SK-N-SH treated with all-trans-retinoic acid at 6 μM for 48 hours (cell line): ENCODE results near the gene NDFIP1.

ENCODE experiments used
- ATAC-seq: fragments of 200-7000 bp; cut with Tn5 transposase; 3 replicates; pipeline ENCODE4 v1.9.1; 2020; ENCODE audit warnings: mild to moderate bottlenecking, moderate library complexity
- ARNTL ChIP-seq: fragments of 450-650 bp; formaldehyde crosslinking; IDR thresholded peaks from 2 replicates; pipeline ENCODE4 v1.5.0; 2020; ENCODE audit warnings: low read depth, mild to moderate bottlenecking, moderate library complexity, borderline replicate concordance
- BACH2 ChIP-seq: fragments of 250-450 bp; sonication (Bioruptor Pico); IDR thresholded peaks from 2 replicates; pipeline ENCODE4 v1.9.0; 2021; ENCODE audit warnings: mild to moderate bottlenecking, borderline replicate concordance
- CREB5 ChIP-seq: fragments of 250-450 bp; sonication (Bioruptor Pico); IDR thresholded peaks from 2 replicates; pipeline ENCODE4 v1.5.1; 2020; ENCODE audit warnings: low read depth, mild to moderate bottlenecking, moderate library complexity
- CSDC2 ChIP-seq: fragments of 250-450 bp; sonication (Bioruptor Pico); IDR thresholded peaks from 2 replicates; pipeline ENCODE4 v1.5.0; 2020; ENCODE audit warnings: mild to moderate bottlenecking, moderate library complexity
- CSRNP3 ChIP-seq: fragments of 250-450 bp; sonication (Bioruptor Pico); IDR thresholded peaks from 2 replicates; pipeline ENCODE4 v1.5.1; 2021; ENCODE audit warnings: mild to moderate bottlenecking, moderate library complexity
- ESRRG ChIP-seq: fragments of 250-450 bp; sonication (Bioruptor Pico); IDR thresholded peaks from 2 replicates; pipeline ENCODE4 v1.6.1; 2021; ENCODE audit warnings: mild to moderate bottlenecking
- GLIS3 ChIP-seq: fragments of 250-450 bp; sonication (Bioruptor Pico); IDR thresholded peaks from 2 replicates; pipeline ENCODE4 v1.5.0; 2020; ENCODE audit warnings: mild to moderate bottlenecking, moderate library complexity
- ISL1 ChIP-seq: fragments of 250-450 bp; sonication (Bioruptor Pico); IDR thresholded peaks from 2 replicates; pipeline ENCODE4 v2.1.2; 2022; ENCODE audit warnings: mild to moderate bottlenecking, moderate library complexity
- OSR1 ChIP-seq: fragments of 250-450 bp; sonication (Bioruptor Pico); IDR thresholded peaks from 2 replicates; pipeline ENCODE4 v1.8.0; 2022; ENCODE audit warnings: moderate library complexity, mild to moderate bottlenecking, inconsistent platforms
- PATZ1 ChIP-seq: fragments of 250-450 bp; sonication (Bioruptor Pico); IDR thresholded peaks from 2 replicates; pipeline ENCODE4 v1.8.0; 2020; ENCODE audit warnings: mild to moderate bottlenecking, moderate library complexity, borderline replicate concordance
- POU6F1 ChIP-seq: fragments of 250-450 bp; sonication (Bioruptor Pico); IDR thresholded peaks from 2 replicates; pipeline ENCODE4 v1.8.0; 2021; ENCODE audit warnings: low read depth, mild to moderate bottlenecking, moderate library complexity, borderline replicate concordance
- PPARA ChIP-seq: fragments of 250-450 bp; sonication (Bioruptor Pico); IDR thresholded peaks from 2 replicates; pipeline ENCODE4 v1.5.0; 2020; ENCODE audit warnings: mild to moderate bottlenecking, borderline replicate concordance
- RARB ChIP-seq: fragments of 250-450 bp; sonication (Bioruptor Pico); IDR thresholded peaks from 2 replicates; pipeline ENCODE4 v1.8.0; 2021; ENCODE audit warnings: mild to moderate bottlenecking, moderate library complexity
- SNAI2 ChIP-seq: fragments of 250-450 bp; sonication (Bioruptor Pico); IDR thresholded peaks from 2 replicates; pipeline ENCODE4 v1.5.0; 2020; ENCODE audit warnings: mild to moderate bottlenecking, moderate library complexity
- TCF4 ChIP-seq: fragments of 250-450 bp; sonication (Bioruptor Pico); IDR thresholded peaks from 2 replicates; pipeline ENCODE4 v1.8.0; 2021; ENCODE audit warnings: mild to moderate bottlenecking, moderate library complexity, borderline replicate concordance
- TOX ChIP-seq: fragments of 250-450 bp; sonication (Bioruptor Pico); IDR thresholded peaks from 2 replicates; pipeline ENCODE4 v1.8.0; 2021; ENCODE audit warnings: mild to moderate bottlenecking, moderate library complexity, borderline replicate concordance
- TSHZ2 ChIP-seq: fragments of 250-450 bp; sonication (Bioruptor Pico); IDR thresholded peaks from 2 replicates; pipeline ENCODE4 v1.5.0; 2020; ENCODE audit warnings: mild to moderate bottlenecking, moderate library complexity
- ZC3H10 ChIP-seq: fragments of 250-450 bp; sonication (Bioruptor Pico); IDR thresholded peaks from 2 replicates; pipeline ENCODE4 v1.5.1; 2021; ENCODE audit warnings: mild to moderate bottlenecking, moderate library complexity
- ZFP3 ChIP-seq: fragments of 250-450 bp; sonication (Bioruptor Pico); IDR thresholded peaks from 2 replicates; pipeline ENCODE4 v1.5.0; 2020; ENCODE audit warnings: mild to moderate bottlenecking, moderate library complexity
- ZFP30 ChIP-seq: fragments of 450-650 bp; formaldehyde crosslinking; IDR thresholded peaks from 2 replicates; pipeline ENCODE4 v1.5.0; 2022; ENCODE audit warnings: mild to moderate bottlenecking, moderate library complexity
- ZNF565 ChIP-seq: fragments of 450-650 bp; formaldehyde crosslinking; conservative IDR thresholded peaks from 2 replicates; pipeline ENCODE4 v1.5.0; 2020; ENCODE audit warnings: low read depth, mild to moderate bottlenecking, moderate library complexity
- ZNF70 ChIP-seq: fragments of 450-650 bp; formaldehyde crosslinking; IDR thresholded peaks from 2 replicates; pipeline ENCODE4 v1.5.0; 2020; ENCODE audit warnings: mild to moderate bottlenecking, moderate library complexity
- ZNF8 ChIP-seq: fragments of 450-650 bp; formaldehyde crosslinking; IDR thresholded peaks from 2 replicates; pipeline ENCODE4 v1.5.0; 2020; ENCODE audit warnings: mild to moderate bottlenecking, moderate library complexity

The NDFIP1 gene

GRCh38 chr5:142091922-142092321 lies 16.7 kb upstream of the NDFIP1 start:
- TF ChIP-seq PATZ1 (CRISPR knock-in tag) = no peak
- TF ChIP-seq POU6F1 (CRISPR knock-in tag) = no peak
- TF ChIP-seq GLIS3 (CRISPR knock-in tag) = no peak
- TF ChIP-seq PPARA (CRISPR knock-in tag) = no peak
- TF ChIP-seq SNAI2 = no peak
- TF ChIP-seq CSDC2 (CRISPR knock-in tag) = no peak
- TF ChIP-seq RARB = no peak
- no peak for TF ChIP-seq TSHZ2 (CRISPR knock-in tag)
- no peak for TF ChIP-seq ZNF70
- TF ChIP-seq ZC3H10 (CRISPR knock-in tag) = no peak
- no peak for TF ChIP-seq ZNF565 (CRISPR knock-in tag)
- TF ChIP-seq CSRNP3 = no peak
- TF ChIP-seq ARNTL (CRISPR knock-in tag) = no peak
- TF ChIP-seq ISL1 (CRISPR knock-in tag) = no peak
- no peak for TF ChIP-seq ZFP30 (CRISPR knock-in tag)
- no peak for TF ChIP-seq CREB5 (CRISPR knock-in tag)
- TF ChIP-seq ZFP3 (CRISPR knock-in tag) = no peak
- TF ChIP-seq ZNF8 = no peak
- no peak for TF ChIP-seq OSR1
- TF ChIP-seq ESRRG (CRISPR knock-in tag) = no peak
- no peak for ATAC-seq

GRCh38 chr5:142095035-142095434 lies 13.5 kb upstream of the NDFIP1 start:
- TF ChIP-seq ZNF70 (no peak), TOX (CRISPR knock-in tag) (no peak), RARB (no peak), TSHZ2 (CRISPR knock-in tag) (no peak), ISL1 (CRISPR knock-in tag) (no peak), TCF4 (CRISPR knock-in tag) (no peak), PATZ1 (CRISPR knock-in tag) (no peak), ESRRG (CRISPR knock-in tag) (no peak), CREB5 (CRISPR knock-in tag) (no peak), ZC3H10 (CRISPR knock-in tag) (no peak), ZNF8 (no peak), BACH2 (CRISPR knock-in tag) (no peak), OSR1 (no peak)
- no peak for ATAC-seq
